Measurements from ENCODE around the gene USP49.

The USP49 gene

GRCh38 chr6:41895300-41896233 is at the start of gene USP49:
Gene USP49 (minus strand): TSS chr6:41895375. CDS start chr6:41806983, 88,392 bp downstream.
- TF ChIP-seq CTCF (IDR thresholded peaks at IDR 0.05), result no peak

GRCh38 chr6:41943456-41943855 is 48.3 kb upstream of the USP49 start:
- TF ChIP-seq CTCF (IDR thresholded peaks at IDR 0.05), result no peak

- TF ChIP-seq CTCF (IDR thresholded peaks at IDR 0.05), result no peak
These were observed 47.1 kb upstream of the USP49 start for GRCh38 chr6:41942067-41942851.

- TF ChIP-seq CTCF (IDR thresholded peaks at IDR 0.05), result no peak
These were observed 46.3 kb upstream of the USP49 start, which contains the start of gene CCND3 for GRCh38 chr6:41941280-41942066. Gene CCND3 (minus strand): TSS chr6:41941808. CDS start chr6:41941649, 159 bp downstream.

GRCh38 chr6:41940759-41941279 is 45.6 kb upstream of the USP49 start:
- no peak for TF ChIP-seq CTCF (IDR thresholded peaks at IDR 0.05)

- TF ChIP-seq CTCF (IDR thresholded peaks at IDR 0.05), result no peak
These were observed 44.9 kb upstream of the USP49 start for GRCh38 chr6:41939848-41940758.
